ENCODE data around the gene ERMARD.

ERMARD gene

DNA sequence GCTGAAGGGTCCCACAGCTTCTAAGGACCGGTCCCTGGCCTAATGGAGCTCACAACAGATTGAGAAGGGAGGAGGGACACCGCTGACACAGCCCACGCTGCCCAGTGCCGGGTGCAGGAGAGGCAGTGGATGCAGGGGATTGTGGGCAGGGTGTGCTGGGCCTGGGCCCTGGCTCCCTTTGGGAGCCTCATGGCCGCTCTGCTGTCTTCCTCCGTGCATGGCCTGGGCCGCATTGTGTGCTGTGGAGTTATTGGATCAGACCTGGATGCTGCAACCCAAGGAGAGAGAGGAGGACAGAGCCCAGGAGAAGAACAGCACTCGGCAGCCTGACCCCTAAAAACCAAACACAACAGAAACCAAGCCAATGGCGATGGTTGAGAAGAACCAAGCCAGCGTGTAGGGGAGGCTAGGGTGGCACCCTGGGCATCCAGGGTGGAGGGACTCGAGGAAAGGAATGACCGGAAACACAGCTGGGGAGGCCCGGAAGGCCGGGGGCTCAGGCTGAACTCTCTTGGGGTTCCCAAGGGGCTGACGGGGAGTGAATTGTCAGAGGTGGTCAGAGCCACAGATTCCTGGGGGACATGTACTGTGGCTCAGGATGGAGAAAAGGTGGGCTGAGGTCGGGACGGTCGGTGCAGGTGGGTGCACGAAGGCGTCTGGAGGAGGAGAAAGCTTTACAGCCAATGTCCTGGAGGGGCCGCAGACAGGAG, 41.0 kb downstream of the ERMARD start:
- Histone ChIP-seq H3K27me3 (ENCODE audit: control insufficient read depth, insufficient read depth, low read length) (no peaks in the 10 kb centered on the region), H3K9me3 (ENCODE audit: control insufficient read depth, insufficient read depth, low read length) (no peaks in the 10 kb centered on the region), H3K4me3 (ENCODE audit: low read length) (no peak overlapping the region), H3K27ac (ENCODE audit: low read length) (no peak overlapping the region), H3K36me3 (ENCODE audit: control insufficient read depth, insufficient read depth, low read length) (no peaks in the 10 kb centered on the region), H3K4me1 (ENCODE audit: control insufficient read depth, insufficient read depth, low read length) (no peaks in the 10 kb centered on the region)
- no CpG with 5 or more reads among the region's 21 CpGs for WGBS (ENCODE audit: insufficient coverage, insufficient read length)
- DNase-seq (ENCODE audit: low read depth, low spot score) = no peak

DNA sequence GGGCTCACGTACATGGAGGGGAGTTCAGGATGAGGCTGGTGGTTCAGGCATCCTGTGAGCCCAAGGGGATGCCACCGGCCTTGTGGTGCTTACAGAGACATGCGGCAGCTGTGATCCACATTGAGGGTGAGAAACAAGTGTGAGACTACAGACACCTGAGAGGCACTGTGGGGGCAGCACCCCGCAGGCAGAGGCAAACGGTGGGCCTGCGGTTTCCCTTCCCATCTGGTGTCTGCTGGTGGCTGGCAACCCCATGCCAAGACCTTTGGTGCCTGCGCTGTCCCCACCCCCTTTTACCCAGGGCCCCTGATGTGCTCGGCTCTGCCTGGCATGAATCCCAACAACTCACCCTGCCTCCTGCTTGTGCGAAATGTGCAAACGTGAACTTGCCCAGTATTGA, 42.0 kb downstream of the ERMARD start:
- Histone ChIP-seq H3K4me1 (ENCODE audit: control insufficient read depth, insufficient read depth, low read length) (no peaks in the 10 kb centered on the region), H3K4me3 (ENCODE audit: low read length) (no peak overlapping the region), H3K36me3 (ENCODE audit: control insufficient read depth, insufficient read depth, low read length) (no peaks in the 10 kb centered on the region), H3K27ac (ENCODE audit: low read length) (no peak overlapping the region), H3K27me3 (ENCODE audit: control insufficient read depth, insufficient read depth, low read length) (no peaks in the 10 kb centered on the region), H3K9me3 (ENCODE audit: control insufficient read depth, insufficient read depth, low read length) (no peaks in the 10 kb centered on the region)
- DNase-seq (ENCODE audit: low read depth, low spot score) = no peak
- WGBS (ENCODE audit: insufficient coverage, insufficient read length) = no CpG with 5 or more reads among the region's 10 CpGs

DNA sequence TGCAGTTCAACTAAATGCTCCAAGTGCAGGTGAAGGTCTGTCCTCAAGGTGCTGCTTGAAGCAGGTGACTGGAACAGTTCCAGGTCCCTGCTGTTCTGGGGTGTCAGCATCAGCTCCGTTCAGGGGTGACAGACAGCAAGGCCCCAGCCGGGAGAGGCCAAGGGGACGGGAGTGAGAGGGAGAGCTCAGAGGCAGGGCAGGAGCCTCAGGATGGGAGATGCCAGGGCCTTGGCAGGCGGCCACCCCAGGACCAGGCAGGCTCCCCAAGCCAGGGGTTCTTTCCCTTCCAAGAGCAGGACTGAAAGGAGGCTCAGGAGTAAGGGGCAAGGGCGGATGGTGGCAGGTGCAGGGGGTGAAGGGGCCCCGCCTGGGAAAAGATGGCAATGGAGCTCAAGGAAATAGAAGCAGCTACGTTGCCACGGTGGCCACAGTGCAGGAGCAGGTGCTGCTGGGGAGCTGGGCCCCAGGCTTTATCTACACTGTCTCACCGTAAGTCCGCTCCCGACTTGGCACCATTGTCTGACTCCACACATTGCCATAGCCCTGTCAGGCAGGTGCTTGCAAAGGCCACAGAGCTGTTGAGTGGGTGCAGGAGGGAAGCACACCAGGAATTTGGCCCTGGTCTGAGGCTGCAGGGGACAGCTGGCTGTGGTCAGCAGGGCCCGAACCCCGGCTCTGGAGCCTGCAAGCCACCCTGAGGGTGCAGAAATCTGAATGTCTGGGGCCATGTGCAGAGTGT, 43.1 kb downstream of the ERMARD start:
- no CpG with 5 or more reads among the region's 13 CpGs for WGBS (ENCODE audit: insufficient coverage, insufficient read length)
- no peak overlapping the region for H3K4me3 ChIP-seq (ENCODE audit: low read length)
- H3K36me3 ChIP-seq (ENCODE audit: control insufficient read depth, insufficient read depth, low read length) = no peaks in the 10 kb centered on the region
- no peaks in the 10 kb centered on the region for H3K27me3 ChIP-seq (ENCODE audit: control insufficient read depth, insufficient read depth, low read length)
- DNase-seq (ENCODE audit: low read depth, low spot score) = no peak
- no peaks in the 10 kb centered on the region for H3K4me1 ChIP-seq (ENCODE audit: control insufficient read depth, insufficient read depth, low read length)
- no peak overlapping the region for H3K27ac ChIP-seq (ENCODE audit: low read length)
- H3K9me3 ChIP-seq (ENCODE audit: control insufficient read depth, insufficient read depth, low read length) = no peaks in the 10 kb centered on the region

DNA sequence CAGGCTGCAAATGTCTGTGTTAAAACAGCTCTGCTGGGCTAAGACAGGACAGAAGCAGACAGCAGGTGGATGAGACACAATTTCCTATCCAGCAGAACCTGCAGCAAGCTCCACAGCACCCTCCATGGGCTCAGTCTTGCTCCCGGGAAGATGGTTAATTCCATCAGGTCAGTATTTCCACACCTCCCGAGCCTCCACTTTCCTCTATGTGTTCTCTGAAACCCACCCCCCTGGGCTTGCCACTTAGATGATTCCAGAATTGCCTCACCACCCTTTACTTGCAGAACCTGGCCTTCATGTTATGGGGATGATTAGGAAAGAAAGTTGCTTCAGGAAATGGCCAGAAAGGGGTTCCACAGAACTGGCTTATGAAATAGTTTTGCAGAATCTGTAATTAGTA, 43.8 kb downstream of the ERMARD start:
- Histone ChIP-seq H3K27ac (ENCODE audit: low read length) (no peak overlapping the region), H3K4me1 (ENCODE audit: control insufficient read depth, insufficient read depth, low read length) (no peaks in the 10 kb centered on the region), H3K4me3 (ENCODE audit: low read length) (no peak overlapping the region), H3K27me3 (ENCODE audit: control insufficient read depth, insufficient read depth, low read length) (no peaks in the 10 kb centered on the region), H3K9me3 (ENCODE audit: control insufficient read depth, insufficient read depth, low read length) (no peaks in the 10 kb centered on the region), H3K36me3 (ENCODE audit: control insufficient read depth, insufficient read depth, low read length) (no peaks in the 10 kb centered on the region)
- no CpG with 5 or more reads among the region's 2 CpGs for WGBS (ENCODE audit: insufficient coverage, insufficient read length)
- DNase-seq (ENCODE audit: low read depth, low spot score) = no peak

DNA sequence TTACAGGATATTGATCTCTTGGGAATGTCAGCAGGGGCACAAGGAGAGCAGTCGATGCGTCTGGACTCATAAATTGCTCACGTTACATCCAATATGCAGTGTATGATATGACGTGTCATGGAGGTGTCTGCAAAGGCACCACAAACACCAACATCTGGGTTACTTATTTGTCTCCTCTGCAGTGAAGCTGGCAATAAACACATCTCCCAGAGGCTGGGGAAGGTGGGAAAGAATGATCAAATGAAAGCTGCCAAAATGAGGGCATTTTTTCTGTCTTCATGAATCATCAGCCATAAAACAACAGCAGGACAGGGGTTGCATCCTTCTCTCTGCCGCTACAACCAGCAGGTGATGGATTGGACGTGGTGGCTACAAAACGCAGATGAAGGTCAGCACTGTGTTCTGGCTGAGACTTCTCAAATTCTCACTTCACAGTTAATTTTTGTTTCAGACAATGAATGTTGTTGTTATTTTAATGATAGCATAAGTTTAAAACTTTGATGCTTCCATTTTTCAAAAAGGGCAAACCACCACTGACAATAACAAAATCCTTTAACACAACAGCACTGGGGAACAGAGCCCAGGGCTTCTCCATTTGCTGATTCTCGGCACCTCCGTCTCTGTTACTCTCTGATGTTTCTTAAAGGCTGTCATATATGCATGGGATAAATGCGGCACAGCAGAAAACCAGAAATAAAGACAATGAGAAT, 47.5 kb downstream of the ERMARD start:
- Histone ChIP-seq H3K27me3 (ENCODE audit: control insufficient read depth, insufficient read depth, low read length) (no peaks in the 10 kb centered on the region), H3K27ac (ENCODE audit: low read length) (no peak overlapping the region), H3K4me1 (ENCODE audit: control insufficient read depth, insufficient read depth, low read length) (0 out of 2 replicates have a peak, but pooled peaks cover 3% of the 10 kb centered on the region)

DNA sequence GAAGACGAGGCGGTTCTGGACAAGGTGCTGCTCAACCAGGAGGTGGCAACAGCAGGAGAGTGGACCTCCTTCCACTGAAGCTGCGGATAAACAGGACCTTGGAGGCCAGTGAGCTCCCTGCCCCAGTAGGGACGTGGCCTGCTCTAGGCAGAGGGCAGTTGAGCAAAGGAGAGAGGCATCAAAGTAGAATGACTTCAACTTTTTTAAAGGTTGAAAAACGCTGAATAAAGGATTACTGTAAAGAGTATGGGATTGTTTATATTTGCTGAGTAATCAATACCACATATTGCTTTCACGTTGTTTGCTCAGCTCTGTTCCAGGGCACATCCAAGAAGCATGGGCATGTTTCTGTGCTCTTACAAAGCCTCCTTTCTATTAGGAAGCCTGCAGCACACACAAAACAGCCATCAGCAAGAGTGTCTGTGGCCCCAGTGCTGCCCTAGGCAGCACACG, 48.1 kb downstream of the ERMARD start:
- Histone ChIP-seq H3K4me1 (ENCODE audit: control insufficient read depth, insufficient read depth, low read length) (0 out of 2 replicates have a peak, but pooled peaks cover 3% of the 10 kb centered on the region), H3K27ac (ENCODE audit: low read length) (no peak overlapping the region), H3K9me3 (ENCODE audit: control insufficient read depth, insufficient read depth, low read length) (no peaks in the 10 kb centered on the region), H3K27me3 (ENCODE audit: control insufficient read depth, insufficient read depth, low read length) (no peaks in the 10 kb centered on the region), H3K4me3 (ENCODE audit: low read length) (no peak overlapping the region), H3K36me3 (ENCODE audit: control insufficient read depth, insufficient read depth, low read length) (no peaks in the 10 kb centered on the region)
- no peak for DNase-seq (ENCODE audit: low read depth, low spot score)
- no CpG with 5 or more reads among the region's 7 CpGs for WGBS (ENCODE audit: insufficient coverage, insufficient read length)

More for the DNA sequence above, 47.5 kb downstream of the ERMARD start:
- H3K4me3 ChIP-seq (ENCODE audit: low read length) = no peak overlapping the region
- DNase-seq (ENCODE audit: low read depth, low spot score) = no peak
- no peaks in the 10 kb centered on the region for H3K9me3 ChIP-seq (ENCODE audit: control insufficient read depth, insufficient read depth, low read length)
- no CpG with 5 or more reads among the region's 10 CpGs for WGBS (ENCODE audit: insufficient coverage, insufficient read length)
- H3K36me3 ChIP-seq (ENCODE audit: control insufficient read depth, insufficient read depth, low read length) = no peaks in the 10 kb centered on the region

DNA sequence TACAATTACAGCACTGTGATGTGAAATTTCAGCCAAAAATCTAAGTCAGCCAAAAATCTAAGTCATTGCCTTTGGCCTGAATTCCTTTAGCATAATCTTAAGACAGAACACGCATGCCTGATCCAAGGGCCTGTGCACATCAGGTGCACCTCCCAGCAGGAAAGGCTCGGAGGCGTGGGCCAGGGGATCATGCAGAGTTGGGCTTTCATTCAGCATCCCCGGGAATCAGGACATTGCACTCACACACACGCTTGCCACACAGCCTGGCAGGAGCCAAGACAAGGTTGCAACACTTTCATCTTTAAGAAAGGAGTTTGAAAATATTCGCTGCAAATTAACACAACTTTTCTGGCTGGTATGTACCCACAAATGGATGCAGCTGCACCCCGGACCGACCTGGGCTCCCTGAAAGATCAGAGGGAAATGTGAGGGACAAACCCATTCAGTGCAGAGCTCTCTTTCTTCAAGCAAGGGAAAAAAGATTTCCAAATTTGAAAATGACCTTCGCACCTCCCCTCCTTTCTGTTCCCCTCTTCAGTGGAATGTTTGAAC, 48.8 kb downstream of the ERMARD start:
- WGBS (ENCODE audit: insufficient coverage, insufficient read length) = no CpG with 5 or more reads among the region's 9 CpGs
- no peak for DNase-seq (ENCODE audit: low read depth, low spot score)
- Histone ChIP-seq H3K9me3 (ENCODE audit: control insufficient read depth, insufficient read depth, low read length) (no peaks in the 10 kb centered on the region), H3K27me3 (ENCODE audit: control insufficient read depth, insufficient read depth, low read length) (no peaks in the 10 kb centered on the region), H3K4me3 (ENCODE audit: low read length) (no peak overlapping the region), H3K27ac (ENCODE audit: low read length) (no peak overlapping the region), H3K36me3 (ENCODE audit: control insufficient read depth, insufficient read depth, low read length) (no peaks in the 10 kb centered on the region), H3K4me1 (ENCODE audit: control insufficient read depth, insufficient read depth, low read length) (0 out of 2 replicates have a peak, but pooled peaks cover 3% of the 10 kb centered on the region)

DNA sequence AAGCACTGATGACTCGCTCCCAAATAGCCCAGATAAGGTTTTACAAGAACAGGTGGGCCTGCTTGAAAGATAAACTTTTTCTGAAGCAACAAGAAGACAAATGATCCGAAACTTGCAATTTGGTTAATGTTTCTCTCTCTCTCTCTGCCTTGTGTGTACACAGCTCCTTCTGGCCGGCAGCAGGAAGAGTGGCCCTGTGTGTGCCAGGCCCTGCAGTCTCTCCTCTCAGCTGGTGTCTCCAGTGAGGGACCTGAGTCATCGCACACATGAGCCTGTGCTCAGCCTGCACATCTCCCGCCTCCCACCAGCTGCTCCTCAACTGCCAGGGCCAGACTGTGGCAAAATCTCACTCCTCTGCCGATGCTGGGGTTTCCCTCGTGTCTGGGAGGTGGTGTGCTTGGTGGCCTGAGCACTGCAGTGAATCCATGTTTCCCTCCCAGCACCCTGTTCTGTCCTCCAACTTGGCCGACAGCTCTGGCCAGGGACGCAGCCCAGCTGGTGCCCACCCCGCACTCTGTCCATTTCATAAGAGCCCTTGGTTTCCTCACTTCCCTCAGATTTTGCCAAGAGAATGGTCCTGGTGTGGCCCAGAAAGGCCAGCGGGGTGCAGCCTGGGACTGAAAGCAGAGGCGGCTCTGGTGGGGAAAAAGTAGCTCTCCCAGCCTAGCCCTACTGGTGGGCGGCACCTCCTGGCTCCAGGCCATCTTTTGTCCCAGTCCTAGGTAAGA, 49.4 kb downstream of the ERMARD start:
- Histone ChIP-seq H3K9me3 (ENCODE audit: control insufficient read depth, insufficient read depth, low read length) (no peaks in the 10 kb centered on the region), H3K27ac (ENCODE audit: low read length) (no peak overlapping the region), H3K36me3 (ENCODE audit: control insufficient read depth, insufficient read depth, low read length) (no peaks in the 10 kb centered on the region), H3K4me1 (ENCODE audit: control insufficient read depth, insufficient read depth, low read length) (0 out of 2 replicates have a peak, but pooled peaks cover 3% of the 10 kb centered on the region), H3K27me3 (ENCODE audit: control insufficient read depth, insufficient read depth, low read length) (no peaks in the 10 kb centered on the region), H3K4me3 (ENCODE audit: low read length) (no peak overlapping the region)
- DNase-seq (ENCODE audit: low read depth, low spot score) = no peak
- no CpG with 5 or more reads among the region's 13 CpGs for WGBS (ENCODE audit: insufficient coverage, insufficient read length)

DNA sequence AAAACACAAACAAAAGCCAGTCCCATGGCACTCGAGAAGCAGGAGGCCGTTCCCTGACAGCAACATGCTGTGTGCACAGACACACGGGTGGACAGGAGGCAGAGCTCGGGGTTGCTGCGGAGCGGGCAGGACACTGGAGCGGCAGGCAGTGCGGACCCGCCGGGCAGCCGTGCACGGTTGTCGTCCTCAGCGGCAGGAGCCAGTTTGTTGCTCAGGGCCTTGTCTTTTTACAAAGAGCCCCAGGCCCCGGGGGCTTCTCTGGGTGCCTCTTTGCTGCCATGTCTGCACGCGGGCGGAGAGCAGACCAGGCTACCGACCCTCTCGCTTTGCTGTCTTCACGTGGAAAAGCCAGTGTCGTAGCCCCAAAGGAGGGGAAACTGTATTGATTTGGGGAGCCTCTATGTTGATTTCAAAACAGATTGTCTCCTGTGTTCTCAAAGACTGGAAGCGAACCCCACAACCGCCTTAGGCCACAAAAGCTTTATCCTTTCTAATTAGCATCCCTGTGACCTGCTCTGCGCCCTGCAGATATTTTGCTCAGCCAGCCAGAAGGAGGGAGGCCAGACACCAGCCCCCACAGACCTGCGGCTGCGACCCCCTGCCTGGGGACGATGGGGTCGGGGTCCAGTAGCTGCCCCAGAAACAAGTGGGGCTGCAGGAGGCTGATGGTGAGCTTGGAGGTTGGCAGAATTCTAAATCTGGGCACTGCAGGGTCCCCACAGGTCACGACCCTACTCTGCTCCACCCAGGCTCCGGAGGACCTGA, 50.2 kb downstream of the ERMARD start:
- no peaks in the 10 kb centered on the region; the same call in 1 of the 2 replicates for H3K9me3 ChIP-seq (ENCODE audit: control insufficient read depth, insufficient read depth, low read length)
- peaks cover 2% of the 10 kb centered on the region; the same call in 1 of the 2 replicates for H3K27me3 ChIP-seq (ENCODE audit: control insufficient read depth, insufficient read depth, low read length)
- no CpG with 5 or more reads among the region's 31 CpGs for WGBS (ENCODE audit: insufficient coverage, insufficient read length)
- H3K36me3 ChIP-seq (ENCODE audit: control insufficient read depth, insufficient read depth, low read length) = no peaks in the 10 kb centered on the region
- H3K4me3 ChIP-seq (ENCODE audit: low read length) = no peak overlapping the region
- DNase-seq (ENCODE audit: low read depth, low spot score) = no peak
- no peak overlapping the region for H3K27ac ChIP-seq (ENCODE audit: low read length)
- H3K4me1 ChIP-seq (ENCODE audit: control insufficient read depth, insufficient read depth, low read length) = 0 out of 2 replicates have a peak, but pooled peaks cover 3% of the 10 kb centered on the region
